Right lobe of liver (tissue), 6 donors: ENCODE measurements around the gene AFMID. TPM values are rescaled to one million over a fixed set of nuclear protein-coding genes. Genes with fewer than 3 reads are reported as not detected.
"Not testable (repeated sequence)": the region's sequence is repeated elsewhere in the genome, so short reads cannot be mapped to it uniquely, and the experiment has no call there.

Source experiments
- ATAC-seq, 4 donors: fragments of 200-7000 bp; cut with Tn5 transposase; one replicate each; pipeline ENCODE4 v1.9.1; 2020; ENCODE audit warnings: mild to moderate bottlenecking in 4 of 4, moderate library complexity in 4 of 4
- DNase-seq, 3 donors: peaks; one replicate each; pipeline ENCODE4 v3.0.0-alpha.2; 2020
- H3K27ac ChIP-seq, 3 donors: fragments of 200-600 bp; one replicate each; pipeline ENCODE4 v1.8.0; 2022
- H3K27me3 ChIP-seq, 2 donors: fragments of 200-600 bp; one replicate each; pipeline ENCODE4 v1.8.0; 2022
- H3K36me3 ChIP-seq, 4 donors: fragments of 200-600 bp; sonication (generic) in 1 of 4; one replicate each; pipeline versions ENCODE4 v1.5.1 to v1.8.0; 2017 to 2022; ENCODE audit warnings: control low read depth in 1 of 4
- H3K4me1 ChIP-seq, 4 donors: fragments of 200-600 bp; sonication (generic) in 1 of 4; one replicate each; pipeline versions ENCODE4 v1.5.1 to v1.8.0; 2017 to 2022; ENCODE audit warnings: control low read depth in 1 of 4
- H3K4me3 ChIP-seq, 3 donors: fragments of 200-600 bp; one replicate each; pipeline ENCODE4 v1.8.0; 2022
- H3K9me3 ChIP-seq, 4 donors: fragments of 200-600 bp; sonication (generic) in 1 of 4; one replicate each; pipeline versions ENCODE4 v1.5.1 to v1.8.0; 2017 to 2022; ENCODE audit warnings: control low read depth in 1 of 4
- POLR2A ChIP-seq: fragments of 450-650 bp; IDR thresholded peaks from one replicate; pipeline ENCODE4 v1.6.1; 2017; ENCODE audit warnings: antibody characterized with exemption, mild to moderate bottlenecking
- WGBS: methylation state at CpG from one replicate; pipeline ENCODE4 v1.1.6; 2018; ENCODE audit warnings: low coverage, low lambda C conversion rate; ENCODE audit not compliant: insufficient coverage; ENCODE audit errors: missing lambda C conversion rate; 5-methylcytosine and 5-hydroxymethylcytosine counted together
- intact Hi-C, 2 donors: fragments of 100-400 bp; cut with DNase I; formaldehyde crosslinking; loops; one replicate each; pipeline versions ENCODE4 v1.11.2 to v1.14.1; 2022
- total RNA-seq, 6 experiments: library from RNA; depleted of rRNA in 2 of 6; stranded (reverse); fragments of >200 nt in 2 of 6; fragmentation: NEBNext Ultra II Directional in 3 of 6; extraction: Animal tissue kit (Norgen Biotek cat#: 25700) in 3 of 6; gene quantifications; one replicate each; pipeline versions ENCODE4 v1.1.0 to v1.2.4, GENCODE V29; 2016 to 2023
- TF ChIP-seq, protein P1 (sequence below), 4 donors: fragments of 200-600 bp in 3 of 4; fragments of 450-650 bp in 1 of 4; IDR thresholded peaks; one replicate each; pipeline versions ENCODE4 v1.5.1 to v1.8.0; 2016 to 2022; ENCODE audit warnings: antibody characterized with exemption in 4 of 4, mild to moderate bottlenecking in 2 of 4
- donor health status: DM: no; HTN: yes; CAD: no.
- donor health status: DM: no; HTN: no; CAD: no.
- donor health status: DM: no; HTN: no; CAD: no.
- donor health status: DM: no; HTN: yes; CAD: no.
- donor health status: DM: no; HTN: yes; CAD: no.

AFMID gene
- total RNA-seq, 6 experiments from 2014 or later = 96.6 to 156 (median 142) TPM

DNA sequence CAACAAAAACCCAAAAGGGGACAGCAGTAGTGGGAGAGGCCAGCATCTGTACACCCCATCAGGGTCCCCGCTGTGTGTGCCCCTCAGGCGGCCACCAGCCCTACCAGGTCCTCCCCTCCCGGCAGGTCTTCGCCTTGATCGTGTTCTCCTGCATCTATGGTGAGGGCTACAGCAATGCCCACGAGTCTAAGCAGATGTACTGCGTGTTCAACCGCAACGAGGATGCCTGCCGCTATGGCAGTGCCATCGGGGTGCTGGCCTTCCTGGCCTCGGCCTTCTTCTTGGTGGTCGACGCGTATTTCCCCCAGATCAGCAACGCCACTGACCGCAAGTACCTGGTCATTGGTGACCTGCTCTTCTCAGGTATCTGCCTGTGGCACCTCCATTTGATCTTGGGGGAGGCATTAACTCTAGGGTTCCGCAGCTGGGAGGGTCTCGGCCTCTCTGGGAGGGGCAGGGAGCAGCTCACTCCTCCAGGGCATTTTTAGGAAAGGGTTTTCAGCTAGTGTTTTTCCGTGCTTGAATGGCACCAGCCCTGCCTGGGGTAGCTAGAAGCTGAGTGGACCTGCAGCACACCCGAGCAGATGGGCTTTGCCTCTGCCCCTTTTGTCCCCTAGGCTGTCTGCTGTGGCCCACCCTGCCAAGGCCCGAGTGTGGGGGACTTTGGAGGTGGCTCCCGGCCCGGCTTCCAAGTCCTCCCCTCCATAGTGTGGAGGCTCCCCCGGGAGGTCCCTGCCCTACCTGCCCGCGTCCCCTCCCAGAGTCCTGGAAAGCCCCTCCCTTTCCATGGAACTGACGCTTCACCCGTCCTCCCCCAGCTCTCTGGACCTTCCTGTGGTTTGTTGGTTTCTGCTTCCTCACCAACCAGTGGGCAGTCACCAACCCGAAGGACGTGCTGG is 16.2 kb upstream of the AFMID start:
- H3K4me1 ChIP-seq = peaks cover 0 to 30% (median 12%) of the 10 kb centered on the region in 4 donors
- no peaks in the 10 kb centered on the region for H3K27me3 ChIP-seq
- no peak overlapping the region for H3K4me3 ChIP-seq
- DNase-seq (no peak), ATAC-seq (no peak)
- TF ChIP-seq, protein P1, sequence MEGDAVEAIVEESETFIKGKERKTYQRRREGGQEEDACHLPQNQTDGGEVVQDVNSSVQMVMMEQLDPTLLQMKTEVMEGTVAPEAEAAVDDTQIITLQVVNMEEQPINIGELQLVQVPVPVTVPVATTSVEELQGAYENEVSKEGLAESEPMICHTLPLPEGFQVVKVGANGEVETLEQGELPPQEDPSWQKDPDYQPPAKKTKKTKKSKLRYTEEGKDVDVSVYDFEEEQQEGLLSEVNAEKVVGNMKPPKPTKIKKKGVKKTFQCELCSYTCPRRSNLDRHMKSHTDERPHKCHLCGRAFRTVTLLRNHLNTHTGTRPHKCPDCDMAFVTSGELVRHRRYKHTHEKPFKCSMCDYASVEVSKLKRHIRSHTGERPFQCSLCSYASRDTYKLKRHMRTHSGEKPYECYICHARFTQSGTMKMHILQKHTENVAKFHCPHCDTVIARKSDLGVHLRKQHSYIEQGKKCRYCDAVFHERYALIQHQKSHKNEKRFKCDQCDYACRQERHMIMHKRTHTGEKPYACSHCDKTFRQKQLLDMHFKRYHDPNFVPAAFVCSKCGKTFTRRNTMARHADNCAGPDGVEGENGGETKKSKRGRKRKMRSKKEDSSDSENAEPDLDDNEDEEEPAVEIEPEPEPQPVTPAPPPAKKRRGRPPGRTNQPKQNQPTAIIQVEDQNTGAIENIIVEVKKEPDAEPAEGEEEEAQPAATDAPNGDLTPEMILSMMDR (IDR thresholded peaks at IDR 0.05) = no peak
- TF ChIP-seq POLR2A = no peak
- intact Hi-C loops = loop anchor here (5.0 to 10.0 kb wide), 3 partner anchors 59 to 84 kb away; no protein-coding TSS in a partner anchor
- no peaks in the 10 kb centered on the region for H3K9me3 ChIP-seq
- H3K27ac ChIP-seq = no peak overlapping the region
- peaks cover 0 to 9% (median 4%) of the 10 kb centered on the region in 4 donors for H3K36me3 ChIP-seq
- WGBS = 52% methylated on average over 6 of the region's 31 CpGs

DNA sequence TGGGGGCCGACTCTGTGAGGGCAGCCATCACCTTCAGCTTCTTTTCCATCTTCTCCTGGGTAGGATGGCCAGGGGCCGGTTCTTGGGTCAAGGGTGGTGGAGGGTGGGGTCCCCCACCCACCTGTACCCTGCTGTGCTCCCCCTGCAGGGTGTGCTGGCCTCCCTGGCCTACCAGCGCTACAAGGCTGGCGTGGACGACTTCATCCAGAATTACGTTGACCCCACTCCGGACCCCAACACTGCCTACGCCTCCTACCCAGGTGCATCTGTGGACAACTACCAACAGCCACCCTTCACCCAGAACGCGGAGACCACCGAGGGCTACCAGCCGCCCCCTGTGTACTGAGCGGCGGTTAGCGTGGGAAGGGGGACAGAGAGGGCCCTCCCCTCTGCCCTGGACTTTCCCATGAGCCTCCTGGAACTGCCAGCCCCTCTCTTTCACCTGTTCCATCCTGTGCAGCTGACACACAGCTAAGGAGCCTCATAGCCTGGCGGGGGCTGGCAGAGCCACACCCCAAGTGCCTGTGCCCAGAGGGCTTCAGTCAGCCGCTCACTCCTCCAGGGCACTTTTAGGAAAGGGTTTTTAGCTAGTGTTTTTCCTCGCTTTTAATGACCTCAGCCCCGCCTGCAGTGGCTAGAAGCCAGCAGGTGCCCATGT is 15.4 kb upstream of the AFMID start:
- peaks cover 0 to 38% (median 16%) of the 10 kb centered on the region in 4 donors for H3K4me1 ChIP-seq
- not testable (repeated sequence) for H3K27ac ChIP-seq, ATAC-seq, H3K4me3 ChIP-seq, DNase-seq, H3K36me3 ChIP-seq, H3K27me3 ChIP-seq, H3K9me3 ChIP-seq
- 79% methylated on average over 12 of the region's 19 CpGs for WGBS
- intact Hi-C loops = loop anchor here (5.0 to 10.0 kb wide), 3 partner anchors 59 to 83 kb away; no protein-coding TSS in a partner anchor

DNA sequence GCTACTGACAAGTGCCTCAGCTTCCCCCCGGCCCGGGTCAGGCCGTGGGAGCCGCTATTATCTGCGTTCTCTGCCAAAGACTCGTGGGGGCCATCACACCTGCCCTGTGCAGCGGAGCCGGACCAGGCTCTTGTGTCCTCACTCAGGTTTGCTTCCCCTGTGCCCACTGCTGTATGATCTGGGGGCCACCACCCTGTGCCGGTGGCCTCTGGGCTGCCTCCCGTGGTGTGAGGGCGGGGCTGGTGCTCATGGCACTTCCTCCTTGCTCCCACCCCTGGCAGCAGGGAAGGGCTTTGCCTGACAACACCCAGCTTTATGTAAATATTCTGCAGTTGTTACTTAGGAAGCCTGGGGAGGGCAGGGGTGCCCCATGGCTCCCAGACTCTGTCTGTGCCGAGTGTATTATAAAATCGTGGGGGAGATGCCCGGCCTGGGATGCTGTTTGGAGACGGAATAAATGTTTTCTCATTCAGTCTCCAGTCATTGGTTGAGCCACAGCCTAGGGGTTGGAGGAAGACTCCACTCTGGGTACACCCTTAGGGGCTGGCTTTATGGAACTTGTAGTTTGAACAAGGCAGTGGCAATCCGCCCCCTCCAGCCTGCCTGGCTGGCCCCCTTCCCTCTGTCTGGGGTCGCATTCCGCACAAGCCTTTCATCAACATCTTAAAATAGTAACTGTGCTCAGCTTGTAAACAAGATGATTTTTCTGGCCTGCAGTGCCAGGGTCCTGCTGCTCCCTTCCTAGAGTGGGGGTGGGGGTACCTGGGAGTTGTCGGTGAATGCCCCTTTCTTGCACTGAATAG is 14.7 kb upstream of the AFMID start:
- ATAC-seq (no peak), DNase-seq (peak in 1 of 3 donors; percentile 52)
- Histone ChIP-seq H3K4me1 (peaks cover 0 to 41% (median 17%) of the 10 kb centered on the region in 4 donors), H3K36me3 (peaks cover 0 to 9% (median 4%) of the 10 kb centered on the region in 4 donors), H3K4me3 (no peak overlapping the region), H3K9me3 (no peaks in the 10 kb centered on the region), H3K27me3 (no peaks in the 10 kb centered on the region), H3K27ac (peak overlapping the region; percentile 1 to 77 (median 11))
- no peak for TF ChIP-seq POLR2A
- TF ChIP-seq, protein P1 (IDR thresholded peaks at IDR 0.05) = no peak
- 57% methylated on average over 10 of the region's 19 CpGs for WGBS
- intact Hi-C loops = loop anchor here (5.0 to 10.0 kb wide), 3 partner anchors 60 to 82 kb away; no protein-coding TSS in a partner anchor

DNA sequence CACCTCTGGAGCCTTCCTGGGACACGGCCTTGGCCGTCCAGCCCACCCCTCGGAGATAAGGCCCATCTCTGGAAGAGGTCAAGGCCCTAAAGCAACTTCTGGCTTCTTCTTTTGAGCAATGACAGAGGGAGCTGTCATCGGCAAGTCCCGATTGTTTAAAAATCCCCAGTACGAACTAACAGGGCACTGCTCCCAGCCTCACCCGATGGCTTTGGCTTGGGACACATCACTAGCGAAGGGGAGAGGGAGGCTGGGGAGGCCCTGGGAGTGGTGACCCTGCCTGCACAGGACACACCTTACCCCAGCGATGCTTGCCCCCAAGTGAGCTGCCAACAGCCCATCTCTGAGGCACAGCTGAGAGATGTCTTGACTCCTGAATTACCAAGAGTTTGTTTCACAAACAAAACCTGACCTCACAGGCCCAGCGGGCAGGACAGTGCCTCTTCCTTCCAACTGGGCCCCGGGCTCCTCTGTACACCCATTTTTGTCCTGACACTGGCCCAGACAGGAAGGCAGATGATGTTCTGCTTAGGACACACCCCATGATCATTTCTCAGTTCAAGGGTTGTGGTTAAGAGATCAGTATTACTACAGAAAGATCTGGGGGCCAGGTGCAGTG is 14.0 kb upstream of the AFMID start:
- no peak for DNase-seq
- TF ChIP-seq, protein P1 (IDR thresholded peaks at IDR 0.05) = no peak
- TF ChIP-seq POLR2A = no peak
- no peak overlapping the region for H3K4me3 ChIP-seq
- ATAC-seq = no peak
- peaks cover 0 to 9% (median 4%) of the 10 kb centered on the region in 4 donors for H3K36me3 ChIP-seq
- H3K9me3 ChIP-seq = no peaks in the 10 kb centered on the region
- WGBS = 34% methylated on average over 3 of the region's 11 CpGs
- intact Hi-C loops = loop anchor here (5.0 to 10.0 kb wide), 3 partner anchors 61 to 82 kb away; no protein-coding TSS in a partner anchor
- no peaks in the 10 kb centered on the region for H3K27me3 ChIP-seq
- peaks cover 0 to 41% (median 17%) of the 10 kb centered on the region in 4 donors for H3K4me1 ChIP-seq
- peak overlapping the region; percentile 1 to 77 (median 61) for H3K27ac ChIP-seq
